HepG2 (cell line): ENCODE measurements around the gene CLDN14. TPM values are rescaled to one million over a fixed set of nuclear protein-coding genes. Genes with fewer than 3 reads are reported as not detected.

Experiments used
- ATAC-seq: fragments of 200-7000 bp; cut with Tn5 transposase; 3 replicates; pipeline ENCODE4 v1.9.1; 2020; ENCODE audit warnings: mild to moderate bottlenecking, moderate library complexity
- BruUV-seq: library from RNA; stranded (reverse); fragments of 400-500 nt; replicated peaks from 2 replicates; lab custom pipeline; 2021; lab: Mats Ljungman, UMichigan
- CTCF ChIA-PET: fragments of 300-600 bp; formaldehyde crosslinking; extraction: SDS; loops from one replicate; lab custom pipeline; 2021; ENCODE audit warnings: low total read pairs, inconsistent platforms, low intra/inter-chr PET ratio; lab: Yijun Ruan, JAX
- POLR2A ChIA-PET: fragments of 350-600 bp; sonication (Branson Sonifier 250); formaldehyde crosslinking; loops from one replicate; lab custom pipeline; 2020; ENCODE audit warnings: antibody characterized with exemption, inconsistent platforms; lab: Yijun Ruan, JAX
- DNase-seq: peaks from one replicate; pipeline ENCODE4 v3.0.0-alpha.2; 2015; ENCODE audit warnings: low spot score
- FAIRE-seq: peaks from 3 replicates; lab custom pipeline; 2011; peaks lifted over from hg19 to GRCh38; lab: Jason Lieb, UNC
- H2AFZ ChIP-seq: one replicate; pipeline ENCODE4 v1.6.1; 2011; ENCODE audit warnings: low read length, inconsistent platforms
- H3K27ac ChIP-seq: fragments of 300-600 bp; 3 replicates; pipeline ENCODE4 v1.8.0; 2011; ENCODE audit warnings: mixed run types, mild to moderate bottlenecking, mixed read lengths, low read length, inconsistent platforms; ENCODE audit not compliant: insufficient read depth; ENCODE audit errors: extremely low read length
- H3K27me3 ChIP-seq, 2 experiments: fragments of 200-600 bp in 1 of 2; 2 replicates in 1 of 2; 3 replicates in 1 of 2; pipeline versions ENCODE4 v1.6.0 to v1.8.0; 2011; ENCODE audit warnings: low read length in 2 of 2, mild to moderate bottlenecking in 2 of 2, moderate library complexity in 2 of 2, inconsistent platforms in 1 of 2; ENCODE audit not compliant: insufficient read depth in 2 of 2, control insufficient read depth in 1 of 2
- H3K36me3 ChIP-seq, 2 experiments: fragments of 200-600 bp in 1 of 2; replicated peaks in 1 of 2; 2 replicates in 1 of 2; 3 replicates in 1 of 2; pipeline versions ENCODE4 v1.5.1 to v1.8.0; 2011; ENCODE audit warnings: low read length in 2 of 2, inconsistent platforms in 1 of 2; ENCODE audit not compliant: insufficient read depth in 2 of 2, control insufficient read depth in 1 of 2
- H3K4me1 ChIP-seq: 2 replicates; pipeline ENCODE4 v1.5.1; 2012; ENCODE audit warnings: low read length, inconsistent platforms; ENCODE audit not compliant: insufficient read depth
- H3K4me2 ChIP-seq: 2 replicates; pipeline ENCODE4 v1.6.0; 2011; ENCODE audit warnings: low read depth, low read length, inconsistent platforms
- H3K4me3 ChIP-seq, 3 experiments: fragments of 200-600 bp in 1 of 3; sonication (generic), shearing (Covaris generic) in 1 of 3; replicated peaks in 1 of 3; 2 replicates each; pipeline ENCODE4 v1.5.1; 2011 to 2016; ENCODE audit warnings: low read length in 3 of 3, inconsistent platforms in 2 of 3, low read depth in 2 of 3, mild to moderate bottlenecking in 2 of 3, control low read depth in 1 of 3, mixed read lengths in 1 of 3; ENCODE audit not compliant: insufficient read depth in 1 of 3
- H3K79me2 ChIP-seq: one replicate; pipeline ENCODE4 v1.6.1; 2011; ENCODE audit warnings: low read length, inconsistent platforms; ENCODE audit not compliant: insufficient read depth
- H3K9ac ChIP-seq: 2 replicates; pipeline ENCODE4 v1.6.0; 2011; ENCODE audit warnings: mild to moderate bottlenecking, low read depth, low read length, inconsistent platforms; ENCODE audit not compliant: insufficient read depth
- H3K9me3 ChIP-seq: 2 replicates; pipeline ENCODE4 v1.5.1; 2012; ENCODE audit warnings: mild to moderate bottlenecking, low read length
- H4K20me1 ChIP-seq: 2 replicates; pipeline ENCODE4 v1.6.0; 2011; ENCODE audit warnings: inconsistent platforms, mild to moderate bottlenecking, low read length, moderate library complexity; ENCODE audit not compliant: insufficient read depth
- CEBPB ChIP-seq: IDR thresholded peaks from 2 replicates; pipeline ENCODE4 v1.6.1; 2011; ENCODE audit warnings: low read depth, low read length, improper control_type of control experiment, borderline replicate concordance
- DNMT1 ChIP-seq: sonication (generic); formaldehyde crosslinking; IDR thresholded peaks from 2 replicates; pipeline ENCODE4 v1.5.1; 2020; ENCODE audit warnings: mild to moderate bottlenecking, missing genetic modification reagents
- HES4 ChIP-seq: sonication (generic); formaldehyde crosslinking; IDR thresholded peaks from 2 replicates; pipeline ENCODE4 v1.9.0; 2021; ENCODE audit warnings: mild to moderate bottlenecking, missing genetic modification reagents, borderline replicate concordance
- KDM2A ChIP-seq: sonication (generic); formaldehyde crosslinking; IDR thresholded peaks from 2 replicates; pipeline ENCODE4 v1.4.0; 2020; ENCODE audit warnings: low read depth, missing genetic modification reagents, borderline replicate concordance
- NFKBIZ ChIP-seq: IDR thresholded peaks from 2 replicates; pipeline ENCODE4 v1.6.1; 2018; ENCODE audit warnings: missing genetic modification reagents, missing compliant biosample characterization
- PAF1 ChIP-seq: IDR thresholded peaks from 2 replicates; pipeline ENCODE4 v1.6.1; 2016; ENCODE audit warnings: missing genetic modification reagents, missing compliant biosample characterization
- SALL2 ChIP-seq: sonication (generic); formaldehyde crosslinking; IDR thresholded peaks from 2 replicates; pipeline ENCODE4 v1.8.1; 2023; ENCODE audit warnings: mild to moderate bottlenecking, missing genetic modification reagents, inconsistent platforms
- SCMH1 ChIP-seq: sonication (generic); formaldehyde crosslinking; IDR thresholded peaks from 2 replicates; pipeline ENCODE4 v1.9.0; 2021; ENCODE audit warnings: missing genetic modification reagents, mild to moderate bottlenecking, borderline replicate concordance
- SNAPC2 ChIP-seq: sonication (generic); formaldehyde crosslinking; IDR thresholded peaks from 2 replicates; pipeline ENCODE4 v1.8.1; 2022; ENCODE audit warnings: mild to moderate bottlenecking, missing genetic modification reagents
- ZBTB21 ChIP-seq: sonication (generic); formaldehyde crosslinking; IDR thresholded peaks from 2 replicates; pipeline ENCODE4 v1.4.0; 2020; ENCODE audit warnings: missing genetic modification reagents
- ZFAT ChIP-seq: sonication (generic); formaldehyde crosslinking; conservative IDR thresholded peaks from 2 replicates; pipeline ENCODE4 v1.8.1; 2023; ENCODE audit warnings: missing genetic modification reagents, inconsistent platforms
- ZNF530 ChIP-seq: sonication (generic); formaldehyde crosslinking; IDR thresholded peaks from 2 replicates; pipeline ENCODE4 v1.5.0; 2020; ENCODE audit warnings: low read depth, mild to moderate bottlenecking, missing genetic modification reagents
- ZNF552 ChIP-seq: sonication (generic); formaldehyde crosslinking; IDR thresholded peaks from 2 replicates; pipeline ENCODE4 v1.9.0; 2022; ENCODE audit warnings: missing genetic modification reagents, mild to moderate bottlenecking, borderline replicate concordance
- ZNF556 ChIP-seq: sonication (generic); formaldehyde crosslinking; IDR thresholded peaks from 2 replicates; pipeline ENCODE4 v1.4.0; 2020; ENCODE audit warnings: mild to moderate bottlenecking, missing genetic modification reagents, borderline replicate concordance
- ZNF652 ChIP-seq: IDR thresholded peaks from 2 replicates; pipeline ENCODE4 v1.6.1; 2016; ENCODE audit warnings: low read depth, borderline replicate concordance
- WGBS: methylation state at CpG from one replicate; pipeline ENCODE4 v1.1.6; 2017; ENCODE audit warnings: low lambda C conversion rate; 5-methylcytosine and 5-hydroxymethylcytosine counted together
- in situ Hi-C: cut with HindIII; loops from 2 replicates; pipeline ENCODE4 v1.10.0; 2017; ENCODE audit warnings: low pct_unique_long_range_greater_than_20kb; ENCODE audit not compliant: extremely low pct_ligation_motif_present
- intact Hi-C: fragments of 100-400 bp; cut with micrococcal nuclease; formaldehyde crosslinking; loops from one replicate; pipeline ENCODE4 v1.10.0; 2022; ENCODE audit not compliant: unreplicated experiment
- polyA plus RNA-seq, 8 experiments: library from polyadenylated mRNA; depleted of rRNA in 3 of 8; stranded (reverse) in 7 of 8; unstranded in 1 of 8; fragments of >200 nt; fragmentation: Illumina TruSeq in 4 of 8; extraction: Trizol in 4 of 8; gene quantifications; 2 replicates each; pipeline versions ENCODE4 v1.2.1 to v1.2.3, GENCODE V29; 2011 to 2016; ENCODE audit warnings: low read depth in 4 of 8, missing spikeins in 1 of 8, mixed read lengths in 1 of 8; ENCODE audit not compliant: insufficient read depth in 1 of 8
- total RNA-seq, 5 experiments: library from RNA; depleted of rRNA; stranded (reverse); fragments of >200 nt; fragmentation: Illumina TruSeq; extraction: Trizol; gene quantifications; 2 replicates each; pipeline ENCODE4 v1.2.3, GENCODE V29; 2016; ENCODE audit warnings: low read depth in 1 of 5

CLDN14 gene
- total and polyA plus RNA-seq, 2 of the 13 experiments (the other 11 are each of a cell fraction or from before 2014, with no cell fraction given): 1.1 to 1.4 TPM

- no peak for FAIRE-seq
- Histone ChIP-seq H3K9me3 (no peaks in the 10 kb centered on the region), H3K4me1 (peaks cover 14% of the 10 kb centered on the region), H2AFZ (no peak overlapping the region), H3K27me3 (peaks cover 0 to 5% of the 10 kb centered on the region in 2 experiments; a peak in 1 of 5 replicates), H3K9ac (no peak overlapping the region), H4K20me1 (no peaks in the 10 kb centered on the region), H3K4me3 (no peak overlapping the region), H3K4me2 (0 out of 2 replicates have a peak overlapping the region, but pooled peaks have one; percentile 75)
- intact Hi-C loops: no loop called here
- ATAC-seq: no peak
- CTCF ChIA-PET: no interaction called here
- no TSS peak for BruUV-seq
- 52% methylated on average over 4 of the region's 4 CpGs for WGBS
- no peak for TF ChIP-seq NFKBIZ (CRISPR knock-in tag)
- TF ChIP-seq SCMH1: no peak
- TF ChIP-seq ZFAT: no peak
- no peak for TF ChIP-seq ZNF530 (CRISPR knock-in tag)
- no peak for TF ChIP-seq KDM2A
- no peak for TF ChIP-seq DNMT1
- TF ChIP-seq ZNF652 (CRISPR knock-in tag): no peak
- TF ChIP-seq PAF1: no peak
- TF ChIP-seq SALL2 (CRISPR knock-in tag): no peak
- no peak for TF ChIP-seq CEBPB
- no peak for TF ChIP-seq ZBTB21 (CRISPR knock-in tag)
- TF ChIP-seq HES4 (CRISPR knock-in tag): no peak
- TF ChIP-seq SNAPC2 (CRISPR knock-in tag): no peak
- TF ChIP-seq ZNF556 (CRISPR knock-in tag): no peak
- no peak for TF ChIP-seq ZNF552
- TF ChIP-seq, all 625 proteins: peak for 0
- DNase-seq: no peak
- Histone ChIP-seq H3K79me2 (no peaks in the 10 kb centered on the region), H3K36me3 (no peaks in the 10 kb centered on the region), H3K27ac (no peak overlapping the region)
- in situ Hi-C loops: no loop called here
- POLR2A ChIA-PET: no interaction called here
Measured at GRCh38 chr21:36454706-36455105, 25.2 kb downstream of the CLDN14 start.
